ENCODE results near the gene TMEM72.

The TMEM72 gene

GRCh38 chr10:44921061-44921460 lies 9.9 kb downstream of the TMEM72 start:
- DNase-seq = no peak

DNA sequence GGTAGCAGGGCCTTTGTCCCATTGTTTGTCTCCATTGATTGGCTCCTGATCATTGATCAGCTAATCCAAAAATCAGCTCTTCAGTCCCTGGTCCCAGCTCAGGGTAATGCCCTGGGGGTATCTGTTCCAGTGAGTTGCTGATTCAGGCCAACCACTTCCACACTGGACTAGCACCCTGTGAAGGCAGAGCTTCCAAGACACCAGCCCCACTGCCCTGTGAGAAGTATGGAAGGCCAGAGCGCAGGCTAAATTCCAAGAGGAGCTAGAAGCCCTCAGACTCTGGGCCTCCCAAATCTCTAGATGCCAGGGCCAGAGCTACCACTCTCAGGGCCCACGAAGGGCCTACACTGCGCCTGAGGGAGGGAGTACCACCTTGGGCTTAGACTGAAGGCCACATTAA lies 10.4 kb downstream of the TMEM72 start:
- DNase-seq = no peak

- DNase-seq = no peak
Measured at GRCh38 chr10:44922021-44922420, 10.9 kb downstream of the TMEM72 start.

- no peak for DNase-seq
Measured at GRCh38 chr10:44922796-44923545, 11.8 kb downstream of the TMEM72 start.

DNA sequence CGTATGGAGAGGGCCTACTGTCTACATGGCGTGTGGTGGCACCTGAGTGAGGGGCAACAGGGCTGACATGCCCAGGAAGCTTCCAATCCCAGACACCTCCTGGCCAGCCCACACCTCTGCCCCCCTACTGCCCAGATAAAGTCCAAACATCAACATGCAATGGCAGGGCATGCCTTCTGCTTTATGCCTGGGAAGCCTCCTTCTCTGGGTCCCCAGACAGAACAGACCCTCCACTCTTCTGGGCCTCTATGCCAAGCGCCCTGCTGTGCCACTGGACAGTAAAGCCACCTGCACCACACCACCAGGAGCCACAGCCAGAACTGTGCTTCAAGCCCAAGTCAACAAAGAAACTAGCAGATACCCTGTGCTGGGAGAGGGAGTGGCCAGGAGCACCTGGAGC lies 12.5 kb downstream of the TMEM72 start:
- no peak for DNase-seq

DNA sequence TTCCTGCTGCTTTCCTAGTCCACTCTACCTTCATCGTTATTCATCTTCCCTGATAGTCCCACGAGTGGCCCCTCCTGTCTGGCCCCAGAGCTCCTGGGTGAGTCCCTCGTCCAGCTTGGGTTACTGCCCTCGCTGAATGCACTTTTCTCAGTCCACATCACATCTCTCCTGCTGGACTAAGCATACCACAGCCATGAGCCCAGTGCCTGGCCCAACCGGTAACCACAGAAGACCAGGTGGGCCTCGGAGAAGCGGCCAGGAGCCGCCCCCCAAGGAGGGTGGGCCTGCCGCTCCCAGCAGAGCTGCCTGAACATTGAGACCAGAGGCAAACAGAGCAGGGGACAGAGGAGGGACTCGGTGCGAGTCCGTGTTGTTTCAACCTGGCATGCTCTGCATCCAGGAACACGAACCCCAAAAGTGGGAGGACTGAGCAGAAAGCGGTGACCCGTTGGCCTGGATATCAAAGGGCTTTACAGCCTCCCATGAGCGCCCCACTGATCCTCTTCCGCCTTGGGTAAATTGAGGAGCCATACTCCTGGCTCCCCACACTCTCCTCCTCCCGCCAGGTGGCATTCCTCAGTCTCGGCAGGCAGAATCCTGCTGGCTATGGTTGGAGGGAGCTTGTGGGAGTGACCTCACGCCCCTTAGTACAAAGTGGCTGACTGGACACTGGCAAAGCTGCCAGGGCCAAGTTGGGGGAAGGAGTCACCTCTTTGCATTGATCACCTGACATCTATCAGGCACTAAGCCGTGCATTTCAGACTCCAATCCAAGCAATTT lies 13.3 kb downstream of the TMEM72 start:
- DNase-seq = no peak

- DNase-seq = no peak
Measured at GRCh38 chr10:44925224-44925623, 14.1 kb downstream of the TMEM72 start.

DNA sequence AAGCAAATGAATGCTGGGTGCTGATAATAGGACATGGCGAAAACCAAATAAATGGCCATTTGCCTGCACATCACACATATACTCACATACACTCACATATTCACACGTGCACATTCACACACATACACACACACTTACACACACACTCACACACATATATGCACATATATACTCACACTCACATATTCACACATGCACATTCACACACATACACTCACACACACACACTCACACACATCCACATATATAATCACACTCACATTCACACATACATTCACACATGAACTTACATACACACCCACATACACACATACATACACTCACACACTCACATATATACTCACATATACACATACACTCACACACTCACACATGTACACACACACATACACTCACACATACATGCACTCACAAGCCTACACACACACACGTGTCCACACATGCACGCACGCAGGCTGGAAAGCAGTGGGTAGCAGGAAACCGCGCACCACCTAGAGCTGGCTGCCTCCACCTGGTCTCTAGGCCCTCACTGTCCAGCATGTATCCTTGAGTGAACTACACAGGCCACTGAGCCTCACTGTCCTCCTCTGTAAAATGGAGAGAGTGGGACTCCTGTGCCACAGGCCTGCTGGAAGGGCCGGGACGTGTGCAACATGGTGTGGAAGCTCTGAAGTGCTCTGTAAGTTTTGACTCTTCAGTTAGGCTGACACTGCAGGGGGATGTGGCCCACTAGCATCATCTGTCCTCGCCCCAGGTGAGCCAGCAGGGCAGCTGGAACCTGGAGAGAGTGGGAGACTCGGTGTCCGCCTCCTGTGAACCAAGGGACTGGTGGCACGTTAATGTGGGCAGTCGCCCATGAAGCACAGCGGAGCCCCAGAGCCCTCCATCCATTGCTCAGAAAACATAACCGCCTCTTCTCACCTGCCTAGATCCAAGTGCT lies 14.9 kb downstream of the TMEM72 start:
- DNase-seq = no peak

GRCh38 chr10:44926751-44927351 lies 15.7 kb downstream of the TMEM72 start:
- no peak for DNase-seq

DNA sequence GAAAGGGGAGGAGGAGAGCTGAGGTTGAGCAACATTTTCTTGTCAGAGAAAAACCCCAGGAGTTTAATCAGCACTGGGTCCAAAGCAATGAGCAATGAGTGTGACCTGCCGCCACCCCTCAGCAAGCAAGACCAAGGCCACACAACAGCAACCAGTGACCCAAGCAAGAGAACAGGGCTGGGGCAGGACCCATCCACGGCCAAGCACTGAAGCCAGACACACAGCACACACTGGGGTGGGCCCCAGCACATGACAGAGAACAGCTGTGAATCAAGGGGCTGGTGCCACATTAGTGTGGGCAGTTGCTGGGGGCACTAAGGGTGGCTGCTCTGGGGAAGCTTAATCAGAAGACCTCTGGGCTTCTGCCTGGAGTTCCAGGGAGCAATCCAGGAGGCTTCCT lies 16.2 kb downstream of the TMEM72 start:
- DNase-seq = no peak

- DNase-seq = no peak
Measured at GRCh38 chr10:44928462-44928861, 17.3 kb downstream of the TMEM72 start.

DNA sequence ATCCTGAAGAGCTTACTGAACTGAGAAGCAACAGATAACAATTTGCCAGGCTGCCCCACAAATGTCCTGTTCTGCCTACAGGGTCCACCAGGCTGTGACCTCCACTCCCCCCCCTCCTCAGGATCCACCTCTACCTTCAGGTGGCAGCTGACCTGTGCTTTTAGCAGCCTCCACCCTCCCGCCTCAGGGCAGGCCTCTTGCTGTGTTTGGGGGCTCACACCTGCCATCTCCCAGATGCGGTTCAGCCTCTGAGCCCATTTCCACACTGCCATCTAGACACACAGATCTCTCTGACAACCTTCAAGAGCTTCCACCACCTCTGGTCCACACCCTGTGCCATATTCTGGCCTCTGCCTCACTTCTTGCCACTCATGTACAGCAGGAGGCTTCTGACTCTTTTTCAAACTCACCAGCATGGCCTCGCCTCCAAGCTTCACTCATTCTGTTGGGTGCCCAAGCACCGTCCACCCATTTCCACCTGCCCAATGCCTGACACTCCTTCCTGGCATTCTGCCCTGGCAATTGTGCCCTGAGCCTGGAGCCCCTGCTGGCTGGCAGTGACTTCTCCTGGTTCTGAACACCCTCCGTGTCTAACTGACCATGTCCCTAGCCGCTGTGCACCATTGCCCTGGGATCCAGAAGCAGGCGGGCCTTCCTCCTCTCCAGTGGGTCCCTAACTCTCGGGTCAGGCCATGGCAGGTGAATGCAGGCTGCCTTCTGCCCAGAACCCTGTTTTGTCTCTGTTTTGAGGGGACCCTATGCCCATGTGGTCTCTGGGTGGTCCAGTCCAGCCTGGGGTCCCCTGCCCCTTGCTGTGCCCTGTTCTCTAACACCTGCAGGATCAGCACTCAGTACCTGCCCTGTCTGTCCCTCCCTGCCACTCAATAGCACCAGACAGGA lies 18.5 kb downstream of the TMEM72 start:
- DNase-seq = no peak

GRCh38 chr10:44930904-44931620 lies 19.9 kb downstream of the TMEM72 start:
- DNase-seq = no peak

- no peak for DNase-seq
Measured at GRCh38 chr10:44931621-44932516, 20.7 kb downstream of the TMEM72 start.

GRCh38 chr10:44932517-44933450 lies 21.6 kb downstream of the TMEM72 start:
- DNase-seq = peak; percentile 85 to 90

- no peak for DNase-seq
Measured at GRCh38 chr10:44933451-44934321, 22.5 kb downstream of the TMEM72 start.

GRCh38 chr10:44934416-44935200 lies 23.5 kb downstream of the TMEM72 start:
- no peak for DNase-seq

Measured in stimulated activated CD4-positive, alpha-beta T cell treated with anti-CD3 and anti-CD28 coated beads, Interleukin-2, amount 100 ng/mL, for 48 hours (primary cell).